H1 (cell line): ENCODE measurements around the gene PTEN. TPM values are rescaled to one million over a fixed set of nuclear protein-coding genes. Genes with fewer than 3 reads are reported as not detected.

Experiments
- CTCF ChIA-PET: fragments of 300-600 bp; sonication (Branson Sonifier 250); formaldehyde crosslinking; loops from one replicate; lab custom pipeline; 2021; ENCODE audit not compliant: partially characterized antibody; lab: Charles Lee
- POLR2A ChIA-PET: fragments of 300-600 bp; sonication (Branson Sonifier 250); formaldehyde crosslinking; loops from one replicate; lab custom pipeline; 2021; ENCODE audit warnings: inconsistent platforms; ENCODE audit not compliant: partially characterized antibody; lab: Charles Lee
- DNase-seq, 2 experiments: peaks; one replicate each; pipeline versions ENCODE4 v3.0.0 to v3.0.0-alpha.2; 2010 to 2022; ENCODE audit warnings: low spot score in 2 of 2, low read depth in 1 of 2, mixed read lengths in 1 of 2
- FAIRE-seq: peaks from 2 replicates; lab custom pipeline; 2011; peaks lifted over from hg19 to GRCh38; lab: Jason Lieb, UNC
- H2AFZ ChIP-seq: 2 replicates; pipeline ENCODE4 v1.8.1; 2012; ENCODE audit warnings: low read length, inconsistent platforms
- H2AK5ac ChIP-seq: 2 replicates; pipeline ENCODE4 v1.6.1; 2013; ENCODE audit warnings: low read depth, low read length
- H2BK120ac ChIP-seq: replicated peaks from 2 replicates; pipeline ENCODE3; 2013; ENCODE audit warnings: low read depth, low read length, inconsistent platforms
- H2BK12ac ChIP-seq: 2 replicates; pipeline ENCODE4 v1.6.1; 2013; ENCODE audit warnings: low read depth, low read length
- H2BK15ac ChIP-seq: 2 replicates; pipeline ENCODE4 v1.6.1; 2013; ENCODE audit warnings: low read length
- H2BK20ac ChIP-seq: 2 replicates; pipeline ENCODE4 v1.6.1; 2013; ENCODE audit warnings: low read length
- H2BK5ac ChIP-seq: 2 replicates; pipeline ENCODE4 v1.6.1; 2013; ENCODE audit warnings: low read depth, low read length
- H3K14ac ChIP-seq: 2 replicates; pipeline ENCODE4 v1.6.1; 2013; ENCODE audit warnings: inconsistent platforms; ENCODE audit not compliant: insufficient read length
- H3K18ac ChIP-seq: 2 replicates; pipeline ENCODE4 v1.6.1; 2013; ENCODE audit warnings: low read length; ENCODE audit errors: extremely low read depth
- H3K23ac ChIP-seq: 2 replicates; pipeline ENCODE4 v1.6.1; 2013; ENCODE audit warnings: inconsistent platforms; ENCODE audit not compliant: insufficient read length
- H3K23me2 ChIP-seq: 2 replicates; pipeline ENCODE4 v1.6.1; 2013; ENCODE audit warnings: low read depth, low read length
- H3K27ac ChIP-seq: 2 replicates; pipeline ENCODE4 v1.6.1; 2011; ENCODE audit warnings: low read depth, low read length, inconsistent platforms
- H3K27me3 ChIP-seq, 4 experiments: replicated peaks in 1 of 4; 1 replicate in 1 of 4; 2 replicates in 3 of 4; pipeline versions ENCODE4 v1.6.1 to v1.8.1; 2011 to 2013; ENCODE audit warnings: low read length in 3 of 4, mild to moderate bottlenecking in 3 of 4, inconsistent platforms in 2 of 4, mixed read lengths in 2 of 4, moderate library complexity in 1 of 4; ENCODE audit not compliant: control insufficient read depth in 3 of 4, insufficient read depth in 3 of 4; ENCODE audit errors: extremely low read depth in 1 of 4
- H3K36me3 ChIP-seq, 4 experiments: 2 replicates each; pipeline versions ENCODE4 v1.6.1 to v1.8.1; 2011 to 2013; ENCODE audit warnings: mild to moderate bottlenecking in 4 of 4, low read length in 3 of 4, moderate library complexity in 2 of 4, control low read depth in 1 of 4, inconsistent platforms in 1 of 4; ENCODE audit not compliant: insufficient read depth in 4 of 4, control insufficient read depth in 2 of 4
- H3K4ac ChIP-seq: replicated peaks from 2 replicates; pipeline ENCODE3; 2013; ENCODE audit warnings: low read length, low read depth, mixed read lengths, inconsistent platforms; ENCODE audit not compliant: insufficient read length
- H3K4me1 ChIP-seq, 4 experiments: replicated peaks in 1 of 4; 1 replicate in 1 of 4; 2 replicates in 3 of 4; pipeline versions ENCODE4 v1.6.1 to v1.8.1; 2011 to 2013; ENCODE audit warnings: low read length in 3 of 4, inconsistent platforms in 2 of 4, mixed read lengths in 1 of 4; ENCODE audit not compliant: insufficient read depth in 4 of 4, control insufficient read depth in 3 of 4
- H3K4me2 ChIP-seq, 2 experiments: 2 replicates each; pipeline versions ENCODE4 v1.6.1 to v1.8.1; 2011 to 2013; ENCODE audit warnings: low read depth in 2 of 2, low read length in 2 of 2, control low read depth in 1 of 2, inconsistent platforms in 1 of 2, mild to moderate bottlenecking in 1 of 2; ENCODE audit not compliant: insufficient read depth in 1 of 2
- H3K4me3 ChIP-seq, 4 experiments: fragments of 200-600, 300-600 bp in 1 of 4; sonication (generic), shearing (Covaris generic), sonication (Bioruptor Twin) in 1 of 4; 2 replicates each; pipeline versions ENCODE4 v1.5.1 to v1.8.1; 2011 to 2016; ENCODE audit warnings: low read length in 4 of 4, low read depth in 3 of 4, control low read depth in 2 of 4, inconsistent platforms in 2 of 4, mild to moderate bottlenecking in 2 of 4, mixed read lengths in 1 of 4, moderate library complexity in 1 of 4; ENCODE audit not compliant: insufficient read depth in 2 of 4; ENCODE audit errors: extremely low read depth in 1 of 4
- H3K56ac ChIP-seq: replicated peaks from 2 replicates; pipeline ENCODE3; 2013; ENCODE audit warnings: low read depth, mild to moderate bottlenecking, mixed read lengths, low read length, inconsistent platforms; ENCODE audit not compliant: insufficient read length
- H3K79me1 ChIP-seq: 2 replicates; pipeline ENCODE4 v1.6.1; 2013; ENCODE audit warnings: low read depth, low read length, control low read depth
- H3K79me2 ChIP-seq, 2 experiments: 2 replicates each; pipeline versions ENCODE4 v1.6.1 to v1.8.1; 2012 to 2013; ENCODE audit warnings: low read length in 2 of 2, mild to moderate bottlenecking in 2 of 2, inconsistent platforms in 1 of 2; ENCODE audit not compliant: insufficient read depth in 2 of 2, control insufficient read depth in 1 of 2
- H3K9ac ChIP-seq, 4 experiments: replicated peaks in 1 of 4; 1 replicate in 1 of 4; 2 replicates in 3 of 4; pipeline versions ENCODE4 v1.6.1 to v1.8.1; 2011 to 2013; ENCODE audit warnings: low read depth in 3 of 4, low read length in 3 of 4, control low read depth in 2 of 4, mild to moderate bottlenecking in 2 of 4, moderate library complexity in 2 of 4, inconsistent platforms in 1 of 4; ENCODE audit errors: extremely low read depth in 1 of 4
- H3K9me3 ChIP-seq, 2 experiments: 2 replicates each; pipeline versions ENCODE4 v1.6.1 to v1.8.1; 2012 to 2013; ENCODE audit warnings: mild to moderate bottlenecking in 2 of 2, moderate library complexity in 2 of 2, control low read depth in 1 of 2, inconsistent platforms in 1 of 2, low read depth in 1 of 2, low read length in 1 of 2, mixed read lengths in 1 of 2; ENCODE audit not compliant: insufficient read depth in 2 of 2
- H4K20me1 ChIP-seq, 2 experiments: replicated peaks in 1 of 2; 2 replicates each; pipeline versions ENCODE3 to v1.8.1; 2011 to 2013; ENCODE audit warnings: inconsistent platforms in 2 of 2, low read length in 2 of 2, mild to moderate bottlenecking in 1 of 2; ENCODE audit not compliant: insufficient read depth in 2 of 2, control insufficient read depth in 1 of 2
- H4K5ac ChIP-seq: 2 replicates; pipeline ENCODE4 v1.6.1; 2013; ENCODE audit warnings: low read length, low read depth, mixed read lengths, inconsistent platforms; ENCODE audit not compliant: insufficient read length
- H4K8ac ChIP-seq: 2 replicates; pipeline ENCODE4 v1.8.0; 2013; ENCODE audit warnings: mild to moderate bottlenecking, moderate library complexity, low read length, inconsistent platforms; ENCODE audit not compliant: insufficient read depth; ENCODE audit errors: extremely low read depth
- H4K91ac ChIP-seq: replicated peaks from 2 replicates; pipeline ENCODE3; 2013; ENCODE audit warnings: low read length, mixed read lengths, inconsistent platforms; ENCODE audit not compliant: insufficient read length
- ATF2 ChIP-seq: IDR thresholded peaks from 2 replicates; pipeline ENCODE4 v1.6.1; 2012; ENCODE audit warnings: low read length, inconsistent platforms
- CTCF ChIP-seq, 3 experiments: IDR thresholded peaks; 1 replicate in 2 of 3; 2 replicates in 1 of 3; pipeline versions ENCODE4 v1.5.1 to v1.6.1; 2011; ENCODE audit warnings: low read length in 3 of 3, mild to moderate bottlenecking in 3 of 3, inconsistent platforms in 2 of 3, low read depth in 1 of 3, moderate library complexity in 1 of 3; ENCODE audit not compliant: insufficient read depth in 1 of 3; ENCODE audit errors: control extremely low read depth in 1 of 3
- EZH2 ChIP-seq: fragments of 200-600 bp; sonication (generic); IDR thresholded peaks from 2 replicates; pipeline ENCODE4 v1.7.1; 2012; ENCODE audit warnings: low read depth, mild to moderate bottlenecking, moderate library complexity, low read length, inconsistent platforms; ENCODE audit not compliant: severe bottlenecking
- KDM1A ChIP-seq: fragments of 200-600, 300-600 bp; sonication (generic); IDR thresholded peaks from 2 replicates; pipeline ENCODE4 v1.7.1; 2016; ENCODE audit warnings: mild to moderate bottlenecking, low read length, borderline replicate concordance
- POLR2A ChIP-seq, 2 experiments: IDR thresholded peaks; 1 replicate in 1 of 2; 2 replicates in 1 of 2; pipeline ENCODE4 v1.6.1; 2011; ENCODE audit warnings: low read depth in 2 of 2, low read length in 2 of 2, mild to moderate bottlenecking in 2 of 2; ENCODE audit errors: control extremely low read depth in 1 of 2
- RNF2 ChIP-seq: fragments of 200-900, 300-1000 bp; sonication (generic); IDR thresholded peaks from 2 replicates; pipeline ENCODE4 v1.7.1; 2016; ENCODE audit warnings: borderline replicate concordance, low read depth, mild to moderate bottlenecking, antibody characterized with exemption, low read length; ENCODE audit not compliant: poor library complexity, severe bottlenecking; ENCODE audit errors: missing control alignments
- SRF ChIP-seq: IDR thresholded peaks from 2 replicates; pipeline ENCODE4 v1.6.1; 2011; ENCODE audit warnings: mild to moderate bottlenecking, low read depth, low read length, moderate library complexity
- YY1 ChIP-seq: IDR thresholded peaks from 2 replicates; pipeline ENCODE4 v1.6.1; 2011; ENCODE audit warnings: low read depth, mild to moderate bottlenecking, low read length
- WGBS, 2 experiments: shearing (Covaris generic) in 1 of 2; methylation state at CpG; one replicate each; pipeline versions ENCODE4 v1.1.6 to v1.1.7; 2013 to 2015; ENCODE audit warnings: low lambda C conversion rate in 2 of 2, mixed read lengths in 2 of 2, inconsistent platforms in 1 of 2, low coverage in 1 of 2, missing lambda C conversion rate in 1 of 2; ENCODE audit not compliant: insufficient replicate concordance in 2 of 2, insufficient coverage in 1 of 2, insufficient read length in 1 of 2; ENCODE audit errors: extremely low coverage in 1 of 2, missing lambda C conversion rate in 1 of 2; 5-methylcytosine and 5-hydroxymethylcytosine counted together
- polyA plus RNA-seq, 7 experiments: library from polyadenylated mRNA; depleted of rRNA in 3 of 7; stranded (reverse) in 5 of 7; unstranded in 2 of 7; fragments of >200 nt in 5 of 7; fragments of 200-250 nt in 2 of 7; gene quantifications; 1 replicate in 5 of 7; 2 replicates in 1 of 7; 4 replicates in 1 of 7; pipeline versions ENCODE4 v1.2.1 to v1.2.3, GENCODE V29; 2011 to 2013; ENCODE audit warnings: missing spikeins in 2 of 7, mixed read lengths in 2 of 7
- total RNA-seq: library from RNA; stranded (reverse); fragmentation: NEBNext Ultra II Directional; extraction: Animal tissue kit (Norgen Biotek cat#: 25700); gene quantifications from 2 replicates; pipeline ENCODE4 v1.2.1, GENCODE V29; 2021

PTEN gene
- total and polyA plus RNA-seq, 2 of the 8 experiments (the other 6 are each of a cell fraction or from before 2014, with no cell fraction given) = 6.3 to 48.7 TPM

GRCh38 chr10:87920538-87920937, 57.1 kb downstream of the PTEN start:
- Histone ChIP-seq H2BK5ac (no peak overlapping the region), H3K4ac (no peak overlapping the region), H3K27ac (no peak overlapping the region), H3K4me3 (no peak overlapping the region), H4K20me1 (peaks cover 3 to 4% of the 10 kb centered on the region in 2 experiments), H3K27me3 (peaks cover 0 to 1% (median 0%) of the 10 kb centered on the region in 4 experiments; a peak in 1 of 7 replicates), H3K4me2 (no peak overlapping the region), H3K18ac (no peak overlapping the region), H2AFZ (no peak overlapping the region), H3K36me3 (no peaks in the 10 kb centered on the region; a peak in 1 of 8 replicates), H3K56ac (no peak overlapping the region), H2BK20ac (no peak overlapping the region), H2BK12ac (no peak overlapping the region), H3K4me1 (peaks cover 0 to 3% (median under 1%) of the 10 kb centered on the region in 4 experiments; a peak in 4 of 7 replicates), H2AK5ac (no peak overlapping the region), H2BK120ac (no peak overlapping the region), H4K8ac (no peak overlapping the region), H2BK15ac (no peak overlapping the region), H3K79me2 (peaks cover 3 to 93% of the 10 kb centered on the region in 2 experiments; a peak in 3 of 4 replicates), H3K23me2 (no peaks in the 10 kb centered on the region; the same call in 1 of the 2 replicates), H4K91ac (no peak overlapping the region), H3K14ac (no peak overlapping the region), H3K9me3 (no peaks in the 10 kb centered on the region), H3K9ac (no peak overlapping the region), H3K23ac (no peak overlapping the region), H3K79me1 (peaks cover 3% of the 10 kb centered on the region; the same call in 1 of the 2 replicates), H4K5ac (no peak overlapping the region)
- CTCF ChIA-PET = interaction anchor here (0.7 kb wide), 1 partner anchor 292 kb away, joined by 3 read pairs; no protein-coding TSS in a partner anchor
- no peak for FAIRE-seq
- POLR2A ChIA-PET = interaction anchor here (1.2 kb wide), 1 partner anchor 20 kb away, joined by 3 read pairs; no protein-coding TSS in a partner anchor
- 100% methylated on average over 1 of the region's 4 CpGs; no CpG with 5 or more reads in 1 of the 2 experiments for WGBS, 2 experiments
- DNase-seq = no peak
- no peak for TF ChIP-seq POLR2A (IDR thresholded peaks at IDR 0.05; ENCODE audit: control extremely low read depth in 1 of 2, low read depth in 2 of 2, low read length in 2 of 2)
- no peak for TF ChIP-seq YY1
- TF ChIP-seq CTCF (IDR thresholded peaks at IDR 0.05; ENCODE audit: control extremely low read depth in 1 of 3, insufficient read depth in 1 of 3, low read depth in 1 of 3, low read length in 3 of 3) = no peak
- no peak for TF ChIP-seq KDM1A
- TF ChIP-seq ATF2 = no peak
- no peak for TF ChIP-seq EZH2
- no peak for TF ChIP-seq RNF2
- no peak for TF ChIP-seq SRF
